ENCODE results near the gene STAU1.
"Not testable (repeated sequence)": the region's sequence is repeated elsewhere in the genome, so short reads cannot be mapped to it uniquely, and the experiment has no call there.

The STAU1 gene

DNA sequence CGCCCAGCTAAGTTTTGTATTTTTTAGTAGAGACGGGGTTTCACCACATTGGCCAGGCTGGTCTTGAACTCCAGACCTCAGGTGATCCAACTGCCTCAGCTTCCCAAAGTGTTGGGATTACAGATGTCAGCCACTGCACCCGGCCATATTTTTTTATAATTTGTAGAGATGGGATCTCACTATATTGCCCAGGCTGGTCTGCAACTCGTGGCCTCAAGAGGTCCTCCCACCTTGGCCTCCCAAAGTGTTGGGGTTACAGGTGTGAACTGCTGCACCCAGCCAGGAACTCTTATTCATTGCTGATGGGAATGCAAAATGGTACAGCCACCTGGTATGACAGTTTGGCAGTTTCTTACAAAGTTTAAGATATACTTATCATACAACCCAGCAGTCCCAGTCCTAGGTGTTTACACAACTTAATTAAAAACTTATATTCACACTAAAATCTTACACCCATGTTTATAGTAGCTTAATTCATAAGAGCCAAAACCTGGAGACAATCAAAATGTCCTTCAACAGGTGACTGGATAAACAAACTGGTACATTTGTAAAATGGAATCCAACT lies 11.7 kb upstream of the STAU1 start:
- DNase-seq = no peak

DNA sequence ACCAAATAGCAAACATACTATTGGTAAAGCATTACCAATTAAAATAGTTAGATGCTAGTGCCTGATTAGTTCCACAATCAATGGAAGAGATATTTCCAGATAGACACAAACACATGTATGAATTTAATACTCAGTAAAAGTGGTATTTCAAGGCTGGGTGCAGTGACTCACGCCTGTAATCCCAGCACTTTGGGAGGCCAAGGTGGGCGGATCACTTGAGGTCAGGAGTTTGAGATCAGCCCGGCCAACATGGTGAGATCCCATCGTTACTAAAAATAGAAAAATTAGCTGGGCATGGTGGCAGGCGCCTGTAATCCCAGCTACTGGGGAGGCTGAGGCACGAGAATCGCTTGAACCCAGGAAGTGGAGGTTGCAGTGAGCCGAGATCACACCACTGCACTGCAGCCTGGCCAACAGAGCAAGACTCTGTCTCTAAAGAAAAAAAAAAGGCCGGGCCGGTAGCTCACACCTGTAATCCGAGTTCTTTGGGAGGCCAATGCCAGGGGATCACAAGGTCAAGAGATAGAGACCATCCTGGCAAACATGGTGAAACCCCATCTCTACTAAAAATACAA lies 4.9 kb upstream of the STAU1 start:
- DNase-seq = not testable (repeated sequence)

DNA sequence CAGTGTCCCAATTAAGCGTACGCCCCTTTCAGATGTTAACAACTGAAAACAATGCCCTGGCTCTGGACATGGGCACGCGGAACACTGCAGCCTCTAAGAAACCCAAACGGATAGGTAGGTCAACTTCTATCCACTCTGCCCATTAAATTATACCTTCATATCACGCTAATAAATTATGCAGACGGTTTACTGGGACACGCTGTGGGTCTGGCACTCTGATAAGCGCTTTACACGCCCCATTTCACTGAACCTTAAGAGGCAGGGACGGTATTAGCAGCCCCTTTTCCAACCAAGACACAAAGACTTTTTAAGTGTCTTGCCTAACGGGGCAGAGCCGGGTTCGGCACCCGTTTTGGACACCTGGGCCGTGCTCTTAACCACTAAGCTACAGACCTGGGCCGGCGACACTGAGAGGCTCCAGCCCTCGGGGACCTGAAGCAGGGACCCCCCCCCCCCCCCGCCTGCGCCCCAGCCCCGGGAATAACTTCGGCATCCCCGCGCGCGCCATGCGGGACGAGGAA lies 744 bp downstream of the STAU1 start:
- DNase-seq = peak; percentile 37

DNA sequence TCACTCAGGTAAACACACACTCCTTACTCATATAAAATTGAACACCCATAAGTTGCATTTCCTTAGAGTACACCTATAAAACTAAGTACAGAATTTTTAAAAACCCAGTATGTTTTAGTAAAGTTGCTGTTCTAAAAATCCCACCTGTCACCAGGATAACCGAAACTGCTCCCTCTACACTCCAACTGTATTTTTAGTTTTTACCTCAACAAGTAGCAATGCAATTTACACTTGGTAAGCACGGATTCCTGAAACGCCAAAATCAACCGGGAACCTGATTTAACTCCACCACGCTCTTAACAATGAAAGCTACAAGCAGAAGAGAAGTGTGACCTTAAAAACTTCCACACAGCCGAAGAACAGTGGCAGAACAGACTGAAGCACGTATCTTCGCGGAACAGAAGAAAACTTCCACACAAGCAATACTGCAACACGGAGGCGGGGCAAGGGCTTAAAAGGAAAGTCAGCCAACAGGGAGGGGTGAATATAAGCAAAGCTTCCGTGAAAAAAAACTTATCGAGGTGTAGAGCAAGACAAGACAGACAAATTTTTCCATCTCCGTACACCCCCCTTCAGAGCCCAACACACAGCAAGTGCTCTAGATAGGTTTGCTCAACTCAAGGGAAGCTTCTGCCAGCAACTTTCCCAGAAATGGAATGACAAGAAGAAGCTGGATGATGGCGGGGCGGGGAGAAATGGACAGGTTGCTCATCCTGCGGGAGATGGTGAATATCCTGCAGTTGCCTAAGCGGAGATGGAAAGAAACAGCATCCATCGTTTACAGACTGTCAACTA lies 1.4 kb downstream of the STAU1 start:
- peak; percentile 40 for DNase-seq

DNA sequence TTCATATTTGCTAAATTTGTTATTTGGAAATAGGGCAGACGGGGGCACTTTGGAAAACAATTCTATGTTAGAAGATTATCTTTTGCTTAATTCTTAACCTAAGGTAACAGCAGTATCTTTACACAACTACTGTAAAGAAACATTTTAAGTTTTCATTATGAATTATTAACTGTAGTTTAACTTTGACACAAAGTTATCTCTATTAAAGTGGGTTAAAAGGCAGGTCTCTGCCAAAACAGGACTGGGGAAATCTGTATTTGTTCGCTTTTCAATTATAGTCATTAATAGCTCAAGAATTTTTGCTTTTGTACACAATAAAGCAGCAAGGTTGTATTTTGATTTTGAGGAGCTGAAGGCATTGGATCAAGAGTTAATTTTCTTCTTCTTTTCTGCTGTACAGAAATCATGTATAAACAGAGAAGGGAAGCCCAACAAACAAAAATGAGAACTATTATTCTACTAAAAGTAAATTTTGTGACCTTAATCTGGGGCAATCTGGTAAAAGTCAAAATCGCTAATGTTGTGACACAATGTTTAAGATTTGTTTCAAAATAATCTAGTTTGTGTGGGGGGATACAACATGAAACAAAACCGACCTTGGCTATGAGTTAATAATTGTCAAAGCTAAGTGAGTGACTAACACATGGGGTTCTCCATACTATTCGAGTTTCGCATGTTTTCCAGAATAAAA lies 2.9 kb downstream of the STAU1 start:
- no peak for DNase-seq

DNA sequence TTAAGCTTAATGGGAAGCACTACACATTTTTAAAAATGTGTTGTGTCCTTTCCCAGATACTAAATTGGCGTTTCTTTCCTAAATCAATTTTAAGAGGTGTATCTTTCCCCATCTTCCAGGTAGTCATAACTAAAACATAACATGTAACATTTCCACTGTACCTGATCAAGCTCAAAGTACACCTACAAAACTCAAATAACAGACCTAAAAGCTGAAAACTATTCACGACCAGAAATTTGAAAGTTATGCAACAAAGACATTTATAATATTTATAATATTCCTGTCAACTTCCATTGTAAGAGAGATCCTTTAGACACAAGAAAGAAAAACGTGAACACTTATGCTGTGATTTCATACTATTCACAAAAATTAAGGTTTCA lies 3.5 kb downstream of the STAU1 start:
- no peak for DNase-seq

DNA sequence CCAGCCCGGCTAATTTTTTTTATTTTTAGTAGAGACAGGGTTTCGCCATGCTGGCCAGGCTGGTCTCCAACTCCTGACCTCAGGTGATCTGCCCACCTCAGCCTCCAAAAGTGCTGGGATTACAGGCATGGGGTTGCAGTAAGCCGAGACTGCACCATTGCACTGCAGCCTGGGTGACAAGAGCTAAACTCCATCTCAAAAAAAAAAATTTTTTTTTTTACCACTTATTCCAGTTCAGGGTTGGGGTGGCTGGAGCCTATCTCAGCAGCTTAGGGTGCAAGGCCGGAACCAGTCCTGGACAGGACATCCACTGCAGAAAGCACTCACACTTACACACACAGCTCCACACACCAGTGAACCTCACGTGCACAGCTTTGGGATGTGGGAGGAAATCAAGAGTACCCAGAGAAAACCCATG lies 4.0 kb downstream of the STAU1 start:
- DNase-seq = not testable (repeated sequence)

DNA sequence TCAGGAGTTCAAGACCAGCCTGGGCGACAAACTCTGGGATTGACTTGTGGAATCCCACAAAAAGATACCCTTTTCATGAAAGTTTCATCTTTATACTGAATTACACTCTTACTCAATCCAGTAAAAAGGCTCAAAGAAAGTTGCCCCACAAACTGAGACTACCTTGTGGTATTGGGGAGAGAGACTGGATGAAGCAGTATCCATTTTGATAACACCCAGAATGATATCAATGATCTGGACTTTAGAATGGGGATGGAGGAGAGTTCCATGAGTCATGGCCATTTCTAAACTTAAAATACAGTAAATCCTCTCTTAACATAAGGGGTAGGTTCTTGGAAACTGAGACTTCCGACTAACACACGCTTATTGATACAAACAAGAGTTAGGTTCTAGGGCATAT lies 4.7 kb downstream of the STAU1 start:
- DNase-seq = no peak

DNA sequence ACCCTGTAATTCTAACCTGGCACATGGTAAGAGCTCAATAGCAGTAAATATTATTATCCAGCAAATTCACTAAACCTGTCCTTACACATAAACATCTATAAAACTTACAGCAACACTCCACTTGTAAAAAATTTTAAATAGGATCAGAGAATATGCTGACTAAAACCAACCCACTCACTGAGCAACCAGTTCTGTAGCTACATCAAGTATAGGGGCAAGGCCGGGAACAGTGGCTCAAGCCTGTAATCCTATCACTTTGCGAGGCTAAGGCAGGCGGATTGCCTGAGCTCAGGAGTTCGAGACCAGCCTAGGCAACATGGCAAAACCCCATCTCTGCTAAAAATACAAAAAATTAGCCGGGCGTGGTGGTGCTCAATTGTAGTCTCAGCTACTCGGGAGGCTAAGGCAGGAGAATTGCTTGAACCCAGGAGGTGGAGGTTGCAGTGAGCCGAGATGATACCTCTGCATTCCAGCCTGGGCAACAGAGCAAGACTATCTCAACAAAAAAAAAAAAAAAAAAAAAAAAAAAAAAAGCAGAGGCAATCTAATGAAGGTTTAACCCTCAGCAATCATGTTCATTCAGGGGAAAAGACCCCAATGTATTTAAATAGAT lies 6.8 kb downstream of the STAU1 start:
- no peak for DNase-seq

DNA sequence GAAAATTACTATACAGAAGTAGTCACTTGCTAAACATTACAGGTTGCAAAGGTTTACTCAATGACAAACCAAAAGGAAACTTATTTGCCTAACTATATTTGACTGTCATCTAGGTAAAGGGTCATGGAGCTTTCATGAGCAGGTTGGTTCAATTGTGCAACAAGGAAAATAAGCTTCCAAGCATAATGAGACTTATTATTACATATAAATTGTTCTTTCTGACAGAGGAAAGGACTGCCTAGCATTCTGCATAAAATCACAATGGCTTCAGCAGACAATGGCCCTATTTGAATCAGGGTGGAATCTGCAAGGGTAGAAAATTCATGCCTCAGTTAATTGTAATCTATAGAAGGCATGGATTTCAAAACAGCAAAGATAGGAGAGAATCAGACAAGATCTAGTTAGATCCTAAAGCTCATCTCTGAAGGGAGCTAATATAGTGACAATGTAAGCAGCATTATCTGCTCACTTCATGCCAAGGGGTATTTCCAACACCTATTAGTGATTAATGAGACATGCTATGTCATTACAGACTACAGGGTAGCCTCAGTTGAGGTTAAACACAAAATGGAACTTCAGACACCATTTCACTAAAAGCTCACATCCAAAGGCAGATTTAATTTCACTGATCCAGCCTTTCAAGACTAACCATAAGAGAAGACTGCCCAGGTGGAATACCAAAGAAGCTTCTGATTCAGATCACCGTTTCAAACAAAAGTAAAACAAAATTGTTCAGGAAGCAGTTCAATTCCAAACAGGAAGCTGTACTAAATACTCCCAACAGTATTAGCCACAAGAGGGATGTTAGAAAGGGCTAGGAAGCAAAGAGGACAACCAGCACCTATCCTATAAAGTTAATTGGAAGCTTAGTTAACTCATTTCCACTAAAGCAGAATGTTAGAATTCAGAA lies 8.5 kb downstream of the STAU1 start:
- peak; percentile 1 for DNase-seq

DNA sequence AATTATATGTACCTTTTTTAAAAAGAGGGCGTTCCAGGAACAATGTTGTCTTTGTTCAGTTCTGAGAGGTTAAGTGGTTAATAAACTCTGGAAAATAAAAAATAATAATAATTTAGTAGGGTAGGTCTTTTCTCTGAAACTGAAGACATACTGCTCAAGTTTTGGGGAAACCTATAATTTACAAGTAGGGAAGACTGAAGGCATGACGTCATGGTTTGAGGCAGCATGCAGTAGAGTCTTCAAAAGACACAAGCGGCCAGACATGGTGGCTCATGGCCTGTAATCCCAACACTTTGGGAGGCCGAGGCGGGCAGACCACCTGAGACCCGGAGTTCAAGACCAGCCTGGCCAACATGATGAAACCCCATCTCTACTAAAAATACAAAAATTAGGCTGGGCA lies 14.0 kb downstream of the STAU1 start:
- DNase-seq = no peak

DNA sequence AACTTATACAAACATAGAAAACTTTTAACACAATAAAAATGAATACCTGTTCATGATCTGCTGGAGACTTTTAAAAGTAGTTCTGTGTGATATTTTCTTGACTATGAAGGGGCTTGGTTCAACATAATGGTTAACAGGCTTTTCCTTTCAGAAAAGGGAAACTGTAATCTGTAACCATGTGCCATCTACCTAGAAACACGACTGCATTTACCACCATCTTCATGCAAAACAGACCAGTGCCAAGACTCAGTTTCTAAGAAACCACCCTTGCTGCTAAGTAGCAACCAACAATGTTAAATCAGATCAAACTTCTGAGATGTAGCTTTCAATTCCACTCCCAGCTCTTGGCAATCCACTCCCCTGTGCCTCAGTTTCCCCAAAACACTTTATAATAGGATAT lies 15.7 kb downstream of the STAU1 start:
- no peak for DNase-seq

DNA sequence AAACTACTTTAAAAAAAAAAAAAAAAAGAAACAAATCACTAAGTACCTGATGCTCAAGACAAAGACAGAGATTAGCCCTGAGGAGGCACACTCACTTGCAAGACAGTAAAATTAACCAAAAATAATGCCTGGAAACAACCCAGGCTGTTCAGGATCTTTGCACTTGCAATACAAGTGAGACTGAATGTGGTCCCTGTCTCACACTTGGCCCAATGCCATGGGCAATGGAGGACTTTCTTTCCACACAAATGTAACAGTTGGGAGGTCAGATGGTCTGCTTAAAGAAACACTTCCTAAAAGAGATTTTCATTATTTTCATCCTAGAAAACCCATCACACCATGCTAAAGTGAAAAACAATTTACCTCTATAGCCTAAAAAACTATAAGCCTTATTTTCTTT lies 16.2 kb downstream of the STAU1 start:
- DNase-seq = peak; percentile 1

DNA sequence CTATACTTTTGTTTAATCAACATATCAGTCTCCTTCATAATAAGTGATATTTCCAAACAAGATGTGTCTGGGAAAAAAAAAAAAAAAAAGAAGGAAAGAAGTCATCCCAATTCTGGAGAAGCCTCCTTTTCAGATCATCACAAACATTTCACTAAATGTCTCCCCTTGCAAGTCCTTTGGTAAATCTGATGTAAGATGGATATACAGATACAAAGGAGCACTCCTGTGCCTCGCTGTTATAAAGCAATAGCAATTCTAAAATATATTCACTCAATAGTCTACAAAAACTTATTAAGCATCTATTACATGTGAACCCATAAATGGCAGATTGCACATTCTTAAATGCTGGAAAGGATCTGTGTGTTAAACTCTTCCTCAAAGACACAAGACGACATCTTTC lies 17.4 kb downstream of the STAU1 start:
- no peak for DNase-seq

DNA sequence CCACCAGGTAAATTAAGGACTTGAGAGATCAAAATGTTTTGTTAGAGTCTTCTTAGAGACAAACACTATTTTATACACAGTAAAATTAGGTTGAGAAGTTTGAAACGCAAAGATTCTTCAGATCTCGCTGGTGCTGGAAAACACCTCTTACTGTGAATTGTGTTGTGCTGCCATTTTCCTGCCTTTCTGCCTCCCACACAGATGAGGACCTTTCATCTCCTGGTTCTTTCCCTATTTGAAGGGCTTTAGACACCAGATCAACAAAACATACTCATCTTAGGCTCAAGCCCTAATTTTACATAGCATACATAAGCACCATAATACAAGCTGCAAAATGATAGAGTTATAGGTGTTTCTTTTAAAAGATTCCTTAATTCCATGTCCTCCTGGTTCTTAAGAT lies 18.6 kb downstream of the STAU1 start:
- no peak for DNase-seq

DNA sequence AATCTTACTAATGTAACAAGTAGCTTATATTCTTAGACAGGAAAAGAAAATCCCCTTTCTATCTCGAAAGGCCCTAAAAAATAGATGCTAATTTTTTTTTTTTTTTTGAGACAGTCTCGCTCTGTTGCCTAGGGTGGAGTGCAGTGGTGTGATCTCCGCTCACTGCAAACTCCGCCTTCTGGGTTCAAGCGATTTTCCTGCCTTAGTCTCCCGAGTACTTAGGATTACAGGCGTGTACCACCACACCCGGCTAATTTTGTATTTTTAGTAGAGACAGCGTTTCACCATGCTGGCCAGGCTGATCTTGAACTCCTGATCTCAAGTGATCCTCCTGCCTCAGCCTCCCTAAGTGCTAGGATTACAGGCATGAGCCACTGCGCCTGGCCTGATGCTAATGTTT lies 19.3 kb downstream of the STAU1 start:
- DNase-seq = not testable (repeated sequence)

DNA sequence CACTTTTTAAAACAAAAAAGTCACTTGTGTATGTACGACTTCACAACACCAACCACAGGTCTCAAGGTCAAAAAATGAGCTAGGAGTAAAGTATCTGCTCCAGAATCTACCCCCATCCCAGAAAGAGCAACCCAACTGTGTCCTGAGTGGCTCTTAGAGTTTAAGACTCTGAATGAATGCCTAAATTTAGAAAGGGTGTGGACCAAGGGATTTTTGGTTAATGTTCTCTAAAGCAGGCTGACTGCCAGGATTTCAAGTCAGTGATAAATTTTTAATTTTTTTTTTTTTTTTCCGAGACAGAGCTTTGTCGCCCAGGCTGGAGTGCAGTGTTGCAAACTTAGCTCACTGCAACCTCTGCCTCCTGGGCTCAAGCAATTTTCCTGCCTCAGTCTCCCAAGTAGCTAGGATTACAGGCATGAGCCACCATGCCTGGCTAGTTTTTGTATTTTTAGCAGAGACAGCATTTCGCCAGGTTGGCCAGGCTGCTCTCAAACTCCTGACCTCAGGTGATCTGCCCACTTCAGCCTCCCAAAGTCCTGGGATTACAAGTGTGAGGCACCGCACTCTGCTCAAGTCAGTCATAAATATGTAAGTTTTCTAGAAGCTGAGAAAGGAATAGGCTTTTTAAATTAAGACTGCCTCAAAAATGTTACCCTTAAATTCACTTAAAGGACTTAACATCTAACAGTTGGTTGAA lies 20.2 kb downstream of the STAU1 start:
- DNase-seq = no peak

DNA sequence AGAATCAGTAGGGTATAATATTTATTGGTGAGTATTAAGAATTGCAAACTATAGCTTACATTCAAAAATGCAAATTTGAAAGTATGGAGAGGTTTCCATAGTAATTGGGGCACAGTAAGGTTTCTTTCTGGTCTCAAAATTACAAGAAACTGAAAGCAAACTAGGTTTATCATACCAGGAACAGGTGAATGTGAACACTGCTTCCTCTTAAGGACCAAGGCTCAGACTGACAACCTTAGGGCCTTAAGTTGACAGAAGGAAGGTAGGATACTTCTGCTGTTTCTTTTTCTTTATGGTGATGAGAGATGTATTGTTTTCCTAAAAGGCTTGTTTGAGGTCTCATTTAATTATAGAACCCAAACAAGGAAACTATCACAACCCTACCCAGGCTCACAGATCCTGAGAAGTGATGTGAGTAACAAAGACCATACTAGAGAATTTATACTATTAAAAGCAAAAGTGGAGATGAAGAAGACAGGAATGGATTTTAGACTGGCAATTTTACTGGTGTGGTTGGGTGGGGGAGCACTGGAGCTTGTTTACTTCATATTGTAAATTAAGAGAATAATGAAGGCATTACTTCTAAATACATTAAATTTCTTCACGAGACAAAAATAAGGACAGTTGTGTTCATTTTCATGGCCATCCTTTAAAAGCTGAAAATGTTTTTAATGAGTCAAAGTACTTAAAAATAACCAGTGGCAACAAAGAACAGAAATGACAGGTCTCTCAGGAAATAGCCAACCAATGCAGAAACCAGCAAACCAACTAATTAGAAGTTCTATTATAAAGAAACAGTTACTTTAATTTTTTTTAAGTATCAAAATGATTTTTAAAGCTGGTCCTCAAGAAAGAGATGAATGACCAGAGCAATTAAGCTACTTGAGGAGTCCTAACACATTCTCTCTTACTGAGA lies 21.3 kb downstream of the STAU1 start:
- DNase-seq = no peak

DNA sequence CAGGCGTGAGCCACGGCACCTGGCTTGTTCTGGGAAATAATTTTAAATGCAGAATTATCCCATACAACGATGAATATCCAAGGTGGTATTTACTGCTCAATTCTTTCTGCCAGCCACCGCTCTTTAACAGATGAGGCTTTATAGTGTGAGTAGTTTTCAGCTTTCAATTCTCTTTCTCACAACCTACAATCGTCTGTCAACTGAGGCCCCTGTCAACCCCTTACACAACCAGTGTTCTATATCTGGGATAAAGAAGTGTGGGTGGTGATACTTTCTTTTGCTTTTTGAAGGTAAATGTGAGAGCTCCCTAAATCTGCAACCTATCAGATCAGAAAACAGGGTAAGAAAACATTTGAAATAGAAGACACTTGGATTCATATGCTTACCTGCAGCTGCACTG lies 22.5 kb downstream of the STAU1 start:
- DNase-seq = no peak

DNA sequence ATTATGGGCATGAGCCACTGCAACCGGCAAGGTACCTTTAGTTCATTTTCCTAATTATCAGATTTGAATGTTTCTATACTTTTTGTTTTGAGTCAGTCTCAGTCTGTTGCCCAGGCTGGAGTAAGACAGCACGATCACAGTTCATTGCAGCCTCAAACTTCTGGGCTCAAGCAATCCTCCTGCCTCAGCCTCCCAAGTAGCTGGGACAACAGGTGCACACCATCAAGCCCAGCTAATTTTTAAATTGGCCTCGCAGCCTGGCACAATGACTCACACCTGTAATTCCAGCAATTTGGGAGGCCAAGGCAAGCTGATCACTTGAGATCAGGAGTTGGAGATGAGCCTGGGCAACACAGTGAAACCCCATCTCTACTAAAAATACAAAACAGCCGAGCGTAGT lies 24.4 kb downstream of the STAU1 start:
- DNase-seq = no peak
